ENCODE results near the gene BMS1. TPM values are rescaled to one million over a fixed set of nuclear protein-coding genes. Genes with fewer than 3 reads are reported as not detected.

BMS1 gene
- total RNA-seq, 4 donors from 2014 or later, result 12.4 to 25.2 (median 14.7) TPM

GRCh38 chr10:42875798-42876341 lies 93.3 kb downstream of the BMS1 start:
- no peak for TF ChIP-seq CTCF (IDR thresholded peaks at IDR 0.05)
- no peak for DNase-seq (ENCODE audit: low spot score)

GRCh38 chr10:42876476-42876875 lies 93.9 kb downstream of the BMS1 start:
- DNase-seq (ENCODE audit: low spot score), result no peak

More at GRCh38 chr10:42875798-42876341, 93.3 kb downstream of the BMS1 start:
- no peak for ATAC-seq (ENCODE audit: low FRiP score)

GRCh38 chr10:42876945-42877344 lies 94.3 kb downstream of the BMS1 start:
- ATAC-seq (ENCODE audit: low FRiP score) (no peak), DNase-seq (ENCODE audit: low spot score) (no peak)
- TF ChIP-seq CTCF (IDR thresholded peaks at IDR 0.05), result no peak

More at GRCh38 chr10:42876476-42876875, 93.9 kb downstream of the BMS1 start:
- ATAC-seq (ENCODE audit: low FRiP score), result no peak
- no peak for TF ChIP-seq CTCF (IDR thresholded peaks at IDR 0.05)

GRCh38 chr10:42877496-42878030 lies 95.0 kb downstream of the BMS1 start:
- TF ChIP-seq CTCF (IDR thresholded peaks at IDR 0.05), result no peak
- no peak for ATAC-seq (ENCODE audit: low FRiP score)
- DNase-seq (ENCODE audit: low spot score), result no peak

- no peak for DNase-seq (ENCODE audit: low spot score)
- ATAC-seq (ENCODE audit: low FRiP score), result no peak
- no peak for TF ChIP-seq CTCF (IDR thresholded peaks at IDR 0.05)
Measured at GRCh38 chr10:42878134-42878820, 95.7 kb downstream of the BMS1 start.

GRCh38 chr10:42878821-42879195 lies 96.2 kb downstream of the BMS1 start:
- TF ChIP-seq CTCF (IDR thresholded peaks at IDR 0.05), result no peak
- ATAC-seq (ENCODE audit: low FRiP score), result no peak
- DNase-seq (ENCODE audit: low spot score), result no peak

Measured in omental fat pad (tissue), 4 donors.